ENCODE results near the gene TMA7B.

The TMA7B gene

DNA sequence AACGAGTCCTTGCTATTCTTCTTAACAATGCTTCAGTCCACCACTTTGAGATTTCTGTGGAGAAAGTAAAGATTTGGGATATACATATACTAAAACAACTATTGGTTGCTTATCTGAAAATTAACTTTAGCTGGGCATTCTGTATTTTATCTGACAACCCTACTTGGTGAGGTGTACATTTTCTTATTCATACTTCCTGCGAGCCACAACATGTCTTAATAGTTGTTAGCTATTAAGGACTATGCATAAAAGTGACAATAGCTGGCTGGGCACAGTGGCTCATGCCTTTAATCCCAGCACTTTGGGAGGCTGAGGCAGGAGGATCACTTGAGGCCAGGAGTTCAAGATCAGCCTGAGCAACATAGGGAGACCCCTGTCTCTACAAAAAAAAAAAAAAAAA lies 28.0 kb upstream of the TMA7B start:
- DNase-seq: no peak
- Histone ChIP-seq H3K27ac (ENCODE audit: insufficient read depth, low read length, poor library complexity, severe bottlenecking) (no peak overlapping the region), H3K4me3 (ENCODE audit: insufficient read depth, low read depth, low read length, poor library complexity, severe bottlenecking) (no peak overlapping the region), H3K4me1 (ENCODE audit: control insufficient read depth, insufficient read depth, low read length, poor library complexity, severe bottlenecking) (peaks cover 77% of the 10 kb centered on the region), H3K36me3 (ENCODE audit: control insufficient read depth, insufficient read depth, low read length) (peaks cover 2% of the 10 kb centered on the region), H3K27me3 (replicated peaks; ENCODE audit: control insufficient read depth, insufficient read depth, low read length, poor library complexity, severe bottlenecking) (no peaks in the 10 kb centered on the region), H3K9me3 (ENCODE audit: control insufficient read depth, low read length) (no peaks in the 10 kb centered on the region)

DNA sequence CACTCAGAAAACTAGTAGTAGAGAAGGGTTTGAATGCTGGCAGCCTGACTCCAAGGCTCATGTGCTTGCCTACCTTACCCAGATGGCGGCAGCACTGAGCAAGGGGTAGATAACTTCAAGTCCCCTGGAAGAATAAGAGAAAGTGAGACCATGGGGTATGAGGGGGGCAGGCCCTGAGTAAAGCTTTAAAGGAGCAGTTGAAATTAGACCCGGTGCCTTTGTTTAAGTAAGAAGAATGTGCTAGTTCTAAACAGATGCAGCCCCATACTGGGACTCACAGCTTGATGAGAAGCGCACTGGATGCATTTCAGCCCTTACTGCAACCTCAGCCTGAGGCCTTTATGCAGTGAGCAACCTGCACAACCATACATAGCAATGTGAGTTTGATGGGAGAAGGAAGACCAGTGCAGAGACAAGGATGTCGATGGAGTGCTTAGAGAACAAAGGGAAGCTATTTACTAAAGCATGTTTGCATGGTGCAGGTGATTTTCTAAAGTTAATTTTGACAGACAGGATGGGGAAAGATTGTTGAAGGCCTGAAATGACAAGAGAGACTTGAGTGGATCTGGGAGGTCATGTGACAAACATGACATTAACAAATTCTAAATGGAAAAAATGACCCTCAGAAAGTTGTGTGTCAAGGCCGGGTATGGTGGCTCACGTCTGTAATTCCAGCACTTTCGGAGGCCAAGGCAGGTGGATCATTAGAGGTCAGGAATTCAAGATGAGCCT lies 27.1 kb upstream of the TMA7B start:
- H3K27ac ChIP-seq (ENCODE audit: insufficient read depth, low read length, poor library complexity, severe bottlenecking): peak overlapping the region; percentile 59
- peaks cover 2% of the 10 kb centered on the region for H3K36me3 ChIP-seq (ENCODE audit: control insufficient read depth, insufficient read depth, low read length)
- no peaks in the 10 kb centered on the region for H3K9me3 ChIP-seq (ENCODE audit: control insufficient read depth, low read length)
- no peaks in the 10 kb centered on the region for H3K27me3 ChIP-seq (replicated peaks; ENCODE audit: control insufficient read depth, insufficient read depth, low read length, poor library complexity, severe bottlenecking)
- H3K4me3 ChIP-seq (ENCODE audit: insufficient read depth, low read depth, low read length, poor library complexity, severe bottlenecking): no peak overlapping the region
- peak; percentile 28 to 40 (median 29) for DNase-seq
- peaks cover 77% of the 10 kb centered on the region for H3K4me1 ChIP-seq (ENCODE audit: control insufficient read depth, insufficient read depth, low read length, poor library complexity, severe bottlenecking)

- H3K36me3 ChIP-seq (ENCODE audit: control insufficient read depth, insufficient read depth, low read length): peaks cover 2% of the 10 kb centered on the region
- DNase-seq: no peak
- H3K9me3 ChIP-seq (ENCODE audit: control insufficient read depth, low read length): no peaks in the 10 kb centered on the region
- H3K27me3 ChIP-seq (replicated peaks; ENCODE audit: control insufficient read depth, insufficient read depth, low read length, poor library complexity, severe bottlenecking): no peaks in the 10 kb centered on the region
- H3K4me1 ChIP-seq (ENCODE audit: control insufficient read depth, insufficient read depth, low read length, poor library complexity, severe bottlenecking): peaks cover 77% of the 10 kb centered on the region
- H3K27ac ChIP-seq (ENCODE audit: insufficient read depth, low read length, poor library complexity, severe bottlenecking): peak overlapping the region; percentile 59
- no peak overlapping the region for H3K4me3 ChIP-seq (ENCODE audit: insufficient read depth, low read depth, low read length, poor library complexity, severe bottlenecking)
Observed at GRCh38 chr22:39933741-39934140, 26.5 kb upstream of the TMA7B start.

DNA sequence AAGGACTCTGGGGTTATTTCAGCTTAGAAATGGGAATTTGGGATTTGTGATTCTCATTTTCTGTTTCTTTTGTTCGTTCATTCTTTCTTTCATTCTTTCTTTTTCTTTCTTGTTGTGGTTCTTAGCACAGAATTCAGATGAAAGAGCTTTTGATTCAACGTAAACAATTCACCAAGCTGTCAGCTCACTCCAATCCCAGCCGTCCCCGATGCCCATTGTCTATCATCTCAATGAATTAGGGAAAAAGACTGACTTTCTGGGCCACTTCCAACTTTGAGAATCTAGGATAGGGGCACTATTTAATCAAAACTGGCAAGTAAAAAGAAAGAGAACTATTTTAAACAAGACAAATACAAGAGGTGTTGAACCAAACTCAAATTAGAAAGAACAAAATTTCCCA lies 25.1 kb upstream of the TMA7B start:
- H3K27me3 ChIP-seq (replicated peaks; ENCODE audit: control insufficient read depth, insufficient read depth, low read length, poor library complexity, severe bottlenecking): no peaks in the 10 kb centered on the region
- peak overlapping the region; percentile 59 for H3K27ac ChIP-seq (ENCODE audit: insufficient read depth, low read length, poor library complexity, severe bottlenecking)
- no peak for DNase-seq
- peaks cover 73% of the 10 kb centered on the region for H3K4me1 ChIP-seq (ENCODE audit: control insufficient read depth, insufficient read depth, low read length, poor library complexity, severe bottlenecking)
- no peak overlapping the region for H3K4me3 ChIP-seq (ENCODE audit: insufficient read depth, low read depth, low read length, poor library complexity, severe bottlenecking)
- H3K9me3 ChIP-seq (ENCODE audit: control insufficient read depth, low read length): no peaks in the 10 kb centered on the region
- peaks cover 2% of the 10 kb centered on the region for H3K36me3 ChIP-seq (ENCODE audit: control insufficient read depth, insufficient read depth, low read length)

DNA sequence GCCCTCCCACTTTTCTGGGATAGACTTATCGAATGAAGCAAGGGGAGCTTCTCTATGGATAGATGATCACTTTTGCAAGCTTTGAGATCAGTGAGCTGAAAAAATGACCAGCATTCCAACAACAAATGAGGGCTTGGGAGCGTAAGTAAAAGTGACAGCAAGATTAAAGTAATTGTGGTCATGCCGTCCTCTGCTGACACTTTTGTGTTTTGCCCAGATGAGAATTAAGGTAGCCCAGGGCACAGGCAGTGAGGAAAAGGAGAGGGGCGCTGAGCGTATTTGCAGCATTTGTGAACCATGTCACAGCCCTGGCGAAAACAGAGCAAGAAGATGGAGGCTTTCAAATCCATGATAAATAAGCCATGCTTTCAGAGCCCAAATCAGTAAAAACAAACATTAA lies 24.6 kb upstream of the TMA7B start:
- H3K27me3 ChIP-seq (replicated peaks; ENCODE audit: control insufficient read depth, insufficient read depth, low read length, poor library complexity, severe bottlenecking): no peaks in the 10 kb centered on the region
- DNase-seq: no peak
- peaks cover 72% of the 10 kb centered on the region for H3K4me1 ChIP-seq (ENCODE audit: control insufficient read depth, insufficient read depth, low read length, poor library complexity, severe bottlenecking)
- H3K4me3 ChIP-seq (ENCODE audit: insufficient read depth, low read depth, low read length, poor library complexity, severe bottlenecking): peak overlapping the region; percentile 30
- H3K9me3 ChIP-seq (ENCODE audit: control insufficient read depth, low read length): no peaks in the 10 kb centered on the region
- peaks cover 2% of the 10 kb centered on the region for H3K36me3 ChIP-seq (ENCODE audit: control insufficient read depth, insufficient read depth, low read length)
- peak overlapping the region; percentile 59 for H3K27ac ChIP-seq (ENCODE audit: insufficient read depth, low read length, poor library complexity, severe bottlenecking)

GRCh38 chr22:39936523-39937145 lies 23.6 kb upstream of the TMA7B start:
- no peaks in the 10 kb centered on the region for H3K27me3 ChIP-seq (replicated peaks; ENCODE audit: control insufficient read depth, insufficient read depth, low read length, poor library complexity, severe bottlenecking)
- peak overlapping the region; percentile 59 for H3K27ac ChIP-seq (ENCODE audit: insufficient read depth, low read length, poor library complexity, severe bottlenecking)
- no peak for DNase-seq
- H3K4me1 ChIP-seq (ENCODE audit: control insufficient read depth, insufficient read depth, low read length, poor library complexity, severe bottlenecking): peaks cover 76% of the 10 kb centered on the region
- H3K4me3 ChIP-seq (ENCODE audit: insufficient read depth, low read depth, low read length, poor library complexity, severe bottlenecking): peak overlapping the region; percentile 30
- H3K9me3 ChIP-seq (ENCODE audit: control insufficient read depth, low read length): no peaks in the 10 kb centered on the region
- peaks cover 2% of the 10 kb centered on the region for H3K36me3 ChIP-seq (ENCODE audit: control insufficient read depth, insufficient read depth, low read length)

DNA sequence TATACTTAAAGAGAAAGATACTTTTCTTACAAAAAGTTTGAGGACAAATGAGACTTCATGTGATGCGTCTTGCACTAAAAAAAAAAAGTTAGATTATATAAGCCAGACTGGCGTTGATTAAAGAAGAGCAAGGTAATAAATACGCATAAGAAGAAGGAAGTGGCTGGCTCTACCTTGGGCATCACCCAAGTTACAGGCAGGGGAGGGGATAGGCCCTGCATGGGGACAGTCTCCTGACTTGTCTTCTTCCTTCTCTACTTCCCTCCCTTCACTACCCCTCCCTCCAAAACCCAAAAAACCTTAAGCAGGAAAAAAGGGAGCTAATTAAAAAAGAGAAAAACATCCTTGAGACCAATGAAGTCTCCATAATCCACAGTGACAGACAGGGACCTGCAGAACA lies 22.3 kb upstream of the TMA7B start:
- Histone ChIP-seq H3K36me3 (ENCODE audit: control insufficient read depth, insufficient read depth, low read length) (peaks cover 2% of the 10 kb centered on the region), H3K27ac (ENCODE audit: insufficient read depth, low read length, poor library complexity, severe bottlenecking) (peak overlapping the region; percentile 59), H3K9me3 (ENCODE audit: control insufficient read depth, low read length) (no peaks in the 10 kb centered on the region), H3K27me3 (replicated peaks; ENCODE audit: control insufficient read depth, insufficient read depth, low read length, poor library complexity, severe bottlenecking) (no peaks in the 10 kb centered on the region), H3K4me3 (ENCODE audit: insufficient read depth, low read depth, low read length, poor library complexity, severe bottlenecking) (peak overlapping the region; percentile 8), H3K4me1 (ENCODE audit: control insufficient read depth, insufficient read depth, low read length, poor library complexity, severe bottlenecking) (peaks cover 79% of the 10 kb centered on the region)
- DNase-seq: no peak

DNA sequence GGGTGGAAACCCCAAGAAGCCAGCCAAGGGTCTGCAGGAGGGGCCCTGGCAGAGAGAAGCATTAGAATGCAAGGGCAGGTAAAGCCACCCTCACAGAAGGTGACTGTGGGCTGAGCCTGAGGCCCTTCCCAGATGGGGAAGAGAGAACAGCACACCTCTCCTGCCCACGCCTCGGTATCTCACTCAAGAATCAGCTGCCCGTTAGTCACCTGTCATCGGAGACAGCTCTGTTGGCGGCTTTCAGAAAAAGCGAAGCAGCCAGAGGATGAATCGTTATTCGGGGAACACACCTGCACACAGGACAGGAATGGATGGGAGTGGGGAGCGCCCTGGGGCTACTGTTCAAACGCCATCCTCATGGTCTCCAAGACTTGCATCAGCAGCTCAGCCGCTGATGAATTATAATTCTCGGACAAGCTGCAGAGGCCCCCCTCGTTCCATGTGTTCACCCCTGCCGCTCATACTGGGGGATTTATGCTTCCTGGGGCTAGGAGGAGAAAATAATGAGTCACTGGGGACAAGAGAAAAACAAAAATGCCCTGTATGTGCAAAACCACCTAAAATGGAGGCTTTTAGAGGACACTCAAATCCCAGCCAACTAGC lies 21.6 kb upstream of the TMA7B start:
- no peaks in the 10 kb centered on the region for H3K36me3 ChIP-seq (ENCODE audit: control insufficient read depth, insufficient read depth, low read length)
- peaks cover 79% of the 10 kb centered on the region for H3K4me1 ChIP-seq (ENCODE audit: control insufficient read depth, insufficient read depth, low read length, poor library complexity, severe bottlenecking)
- H3K27me3 ChIP-seq (replicated peaks; ENCODE audit: control insufficient read depth, insufficient read depth, low read length, poor library complexity, severe bottlenecking): no peaks in the 10 kb centered on the region
- no peak for DNase-seq
- H3K4me3 ChIP-seq (ENCODE audit: insufficient read depth, low read depth, low read length, poor library complexity, severe bottlenecking): no peak overlapping the region
- H3K9me3 ChIP-seq (ENCODE audit: control insufficient read depth, low read length): no peaks in the 10 kb centered on the region
- peak overlapping the region; percentile 59 for H3K27ac ChIP-seq (ENCODE audit: insufficient read depth, low read length, poor library complexity, severe bottlenecking)

GRCh38 chr22:39939830-39940229 lies 20.4 kb upstream of the TMA7B start:
- H3K27ac ChIP-seq (ENCODE audit: insufficient read depth, low read length, poor library complexity, severe bottlenecking): peak overlapping the region; percentile 48

GRCh38 chr22:39940757-39941305 lies 19.4 kb upstream of the TMA7B start:
- Histone ChIP-seq H3K4me3 (ENCODE audit: insufficient read depth, low read depth, low read length, poor library complexity, severe bottlenecking) (no peak overlapping the region), H3K4me1 (ENCODE audit: control insufficient read depth, insufficient read depth, low read length, poor library complexity, severe bottlenecking) (peaks cover 86% of the 10 kb centered on the region), H3K27me3 (replicated peaks; ENCODE audit: control insufficient read depth, insufficient read depth, low read length, poor library complexity, severe bottlenecking) (no peaks in the 10 kb centered on the region), H3K36me3 (ENCODE audit: control insufficient read depth, insufficient read depth, low read length) (no peaks in the 10 kb centered on the region), H3K27ac (ENCODE audit: insufficient read depth, low read length, poor library complexity, severe bottlenecking) (peak overlapping the region; percentile 62), H3K9me3 (ENCODE audit: control insufficient read depth, low read length) (no peaks in the 10 kb centered on the region)
- DNase-seq: no peak

More at GRCh38 chr22:39939830-39940229, 20.4 kb upstream of the TMA7B start:
- Histone ChIP-seq H3K27me3 (replicated peaks; ENCODE audit: control insufficient read depth, insufficient read depth, low read length, poor library complexity, severe bottlenecking) (no peaks in the 10 kb centered on the region), H3K4me1 (ENCODE audit: control insufficient read depth, insufficient read depth, low read length, poor library complexity, severe bottlenecking) (peaks cover 81% of the 10 kb centered on the region), H3K36me3 (ENCODE audit: control insufficient read depth, insufficient read depth, low read length) (no peaks in the 10 kb centered on the region), H3K9me3 (ENCODE audit: control insufficient read depth, low read length) (no peaks in the 10 kb centered on the region), H3K4me3 (ENCODE audit: insufficient read depth, low read depth, low read length, poor library complexity, severe bottlenecking) (no peak overlapping the region)
- DNase-seq: no peak
